HG02970 (cell line): ENCODE data around the gene TMPRSS6.

Experiments
- ATAC-seq: cut with Tn5 transposase; IDR thresholded peaks from one replicate; pipeline ENCODE4 v1.9.1; 2021; ENCODE audit warnings: mild to moderate bottlenecking, moderate library complexity, moderate number of reproducible peaks; ENCODE audit not compliant: unreplicated experiment, low FRiP score

TMPRSS6 gene

GRCh38 chr22:37018086-37018814, 91.3 kb downstream of the TMPRSS6 start:
- ATAC-seq, result no peak

GRCh38 chr22:37017356-37017755, 92.2 kb downstream of the TMPRSS6 start:
- no peak for ATAC-seq

GRCh38 chr22:37016134-37016910, 93.2 kb downstream of the TMPRSS6 start:
- ATAC-seq, result no peak

- no peak for ATAC-seq
These were observed 94.0 kb downstream of the TMPRSS6 start for GRCh38 chr22:37015587-37015878.
